OCI-LY1 (cell line): ENCODE measurements around the gene GPBP1L1.
"Not testable (repeated sequence)": the region's sequence is repeated elsewhere in the genome, so short reads cannot be mapped to it uniquely, and the experiment has no call there.

Source experiments
- EZH2 ChIP-seq: fragments of 200-600 bp; sonication (generic), shearing (Covaris generic); IDR thresholded peaks from 2 replicates; pipeline ENCODE4 v1.8.0; 2017; ENCODE audit warnings: borderline replicate concordance, mixed run types, mild to moderate bottlenecking, antibody characterized with exemption, low read length, moderate library complexity, mixed read lengths
- TF ChIP-seq, protein P1 (sequence below): fragments of 200-600 bp; sonication (generic), shearing (Covaris generic); IDR thresholded peaks from 2 replicates; pipeline ENCODE4 v1.5.1; 2017; ENCODE audit warnings: mild to moderate bottlenecking, antibody characterized with exemption, low read length, moderate library complexity, mixed read lengths

DNA sequence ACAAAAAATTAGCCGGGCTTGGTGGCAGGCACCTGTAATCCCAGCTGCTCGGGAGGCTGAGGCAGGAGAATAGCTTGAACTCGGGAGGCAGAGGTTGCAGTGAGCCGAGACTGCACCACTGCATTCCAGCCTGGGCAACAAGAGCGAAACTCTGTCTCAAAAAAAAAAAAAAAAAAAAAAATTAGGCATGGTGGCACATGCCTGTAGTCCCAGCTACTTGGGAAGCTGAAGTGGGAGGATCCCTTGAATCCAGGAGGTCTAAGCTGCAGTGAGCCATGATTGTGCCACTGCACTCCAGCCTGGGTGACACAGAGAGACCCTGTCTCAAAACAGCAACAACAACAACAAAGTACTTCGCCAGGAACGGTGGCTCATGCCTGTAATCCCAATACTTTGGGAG, 9.8 kb downstream of the GPBP1L1 start:
- TF ChIP-seq, protein P1, sequence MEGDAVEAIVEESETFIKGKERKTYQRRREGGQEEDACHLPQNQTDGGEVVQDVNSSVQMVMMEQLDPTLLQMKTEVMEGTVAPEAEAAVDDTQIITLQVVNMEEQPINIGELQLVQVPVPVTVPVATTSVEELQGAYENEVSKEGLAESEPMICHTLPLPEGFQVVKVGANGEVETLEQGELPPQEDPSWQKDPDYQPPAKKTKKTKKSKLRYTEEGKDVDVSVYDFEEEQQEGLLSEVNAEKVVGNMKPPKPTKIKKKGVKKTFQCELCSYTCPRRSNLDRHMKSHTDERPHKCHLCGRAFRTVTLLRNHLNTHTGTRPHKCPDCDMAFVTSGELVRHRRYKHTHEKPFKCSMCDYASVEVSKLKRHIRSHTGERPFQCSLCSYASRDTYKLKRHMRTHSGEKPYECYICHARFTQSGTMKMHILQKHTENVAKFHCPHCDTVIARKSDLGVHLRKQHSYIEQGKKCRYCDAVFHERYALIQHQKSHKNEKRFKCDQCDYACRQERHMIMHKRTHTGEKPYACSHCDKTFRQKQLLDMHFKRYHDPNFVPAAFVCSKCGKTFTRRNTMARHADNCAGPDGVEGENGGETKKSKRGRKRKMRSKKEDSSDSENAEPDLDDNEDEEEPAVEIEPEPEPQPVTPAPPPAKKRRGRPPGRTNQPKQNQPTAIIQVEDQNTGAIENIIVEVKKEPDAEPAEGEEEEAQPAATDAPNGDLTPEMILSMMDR = not testable (repeated sequence)
- TF ChIP-seq EZH2 = not testable (repeated sequence)
